ENCODE results near the gene FAM118A. TPM values are rescaled to one million over a fixed set of nuclear protein-coding genes. Genes with fewer than 3 reads are reported as not detected.

Gene FAM118A
- total RNA-seq, 2 experiments from 2014 or later: 73.9 to 74.7 TPM

DNA sequence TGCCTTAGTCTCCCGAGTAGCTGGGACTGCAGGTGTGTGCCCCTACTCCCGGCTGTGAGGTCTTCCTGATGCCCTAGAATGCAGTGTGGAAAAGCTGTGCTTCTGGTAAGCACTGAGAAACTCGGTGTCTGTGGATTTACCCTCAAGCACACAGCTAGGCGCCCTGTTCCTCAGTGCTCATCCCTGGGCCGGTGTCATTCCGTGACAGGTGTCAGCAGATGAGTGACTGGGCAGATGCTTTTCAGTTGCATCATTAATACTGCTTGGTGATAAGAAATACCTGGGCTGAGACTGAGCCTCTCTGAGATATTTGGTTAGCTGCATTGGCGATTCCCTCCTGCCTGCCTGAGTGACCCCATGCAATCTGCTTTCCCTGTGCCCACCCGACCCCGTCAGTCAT, 21.8 kb downstream of the FAM118A start:
- ChIA-PET POLR2A (no interaction called here), CTCF (no interaction called here)
- no peak overlapping the region for H3K4me3 Mint-ChIP-seq
- H3K27ac Mint-ChIP-seq: no peak overlapping the region
- DNase-seq: no peak
- H3K9me3 Mint-ChIP-seq: no peaks in the 10 kb centered on the region
- H3K27me3 Mint-ChIP-seq: no peaks in the 10 kb centered on the region
- H3K36me3 Mint-ChIP-seq (ENCODE audit: low read depth): peaks cover 51% of the 10 kb centered on the region
- peaks cover 10% of the 10 kb centered on the region for H3K4me1 Mint-ChIP-seq

DNA sequence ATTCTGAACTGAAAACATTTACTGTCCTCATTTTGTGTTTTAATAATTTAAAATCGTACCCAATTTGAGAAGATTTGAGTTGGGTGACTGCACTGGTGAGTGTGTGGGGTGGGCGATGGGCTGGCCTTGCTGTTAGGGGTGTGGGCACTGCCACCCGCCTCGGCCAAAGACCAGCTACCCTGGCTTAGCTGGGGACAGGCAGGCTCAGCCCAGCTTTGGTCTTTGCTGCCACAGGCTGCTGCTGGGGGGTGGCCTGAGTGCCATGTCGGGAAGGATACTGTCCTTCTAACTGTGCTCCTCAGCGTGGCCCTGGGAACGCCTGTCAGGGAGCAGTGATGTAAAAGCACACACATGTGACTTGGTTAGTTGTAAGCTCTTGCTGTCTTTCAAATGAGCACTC, 22.3 kb downstream of the FAM118A start:
- no peak for DNase-seq
- Mint-ChIP-seq H3K27ac (no peak overlapping the region), H3K27me3 (no peaks in the 10 kb centered on the region), H3K9me3 (no peaks in the 10 kb centered on the region), H3K4me3 (no peak overlapping the region), H3K36me3 (ENCODE audit: low read depth) (peaks cover 55% of the 10 kb centered on the region), H3K4me1 (peaks cover 10% of the 10 kb centered on the region)
- ChIA-PET POLR2A (no interaction called here), CTCF (no interaction called here)

DNA sequence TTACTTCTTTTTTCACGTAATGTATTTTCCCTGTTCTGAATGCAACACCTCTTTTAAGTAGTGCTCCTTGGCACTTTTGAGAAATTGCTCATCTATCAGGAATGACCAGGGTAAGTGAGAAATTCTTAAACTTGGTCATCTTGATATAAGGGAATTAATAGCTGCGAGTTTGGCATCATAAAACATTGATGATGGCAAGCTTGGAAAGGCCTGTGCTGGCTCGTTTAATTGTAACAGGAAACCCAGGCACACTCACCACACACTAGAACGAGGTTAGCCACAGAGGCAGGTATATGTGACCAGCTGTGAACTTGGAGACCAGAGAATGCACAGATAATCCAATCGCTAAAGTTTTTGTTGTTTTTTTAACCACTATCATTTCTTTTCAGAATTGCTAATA, 24.3 kb downstream of the FAM118A start:
- no peak overlapping the region for H3K27ac Mint-ChIP-seq
- DNase-seq: peak; percentile 48

DNA sequence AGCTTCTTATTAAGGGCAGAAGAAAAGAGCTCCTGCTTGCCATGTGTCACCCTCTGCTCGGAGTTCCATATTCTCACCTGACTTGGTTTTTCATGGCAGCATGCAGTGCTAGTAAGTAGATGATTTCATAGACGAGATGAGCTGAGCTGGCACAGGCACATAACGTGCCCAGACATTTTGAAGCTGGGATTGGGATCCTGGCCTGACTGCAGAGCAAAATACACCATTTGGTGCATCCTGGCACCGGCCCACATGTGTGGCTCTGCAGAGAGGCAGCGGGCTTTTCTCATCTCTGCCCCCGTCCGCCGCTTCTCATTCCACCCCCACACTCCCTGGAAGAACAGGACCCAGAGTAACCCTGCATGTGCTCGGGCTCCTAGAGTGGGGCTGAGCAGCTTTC, 24.8 kb downstream of the FAM118A start:
- no peaks in the 10 kb centered on the region for H3K9me3 Mint-ChIP-seq
- H3K27ac Mint-ChIP-seq: no peak overlapping the region
- ChIA-PET POLR2A (interaction anchor here (0.7 to 1.8 kb wide), 5 partner anchors 7 to 62 kb away, joined by 3 to 13 read pairs (median 3); no protein-coding TSS in a partner anchor), CTCF (no interaction called here)
- peaks cover 57% of the 10 kb centered on the region for H3K36me3 Mint-ChIP-seq (ENCODE audit: low read depth)
- no peaks in the 10 kb centered on the region for H3K27me3 Mint-ChIP-seq
- H3K4me3 Mint-ChIP-seq: no peak overlapping the region
- no peak for DNase-seq
- peaks cover 10% of the 10 kb centered on the region for H3K4me1 Mint-ChIP-seq

More for the DNA sequence above, 24.3 kb downstream of the FAM118A start:
- Mint-ChIP-seq H3K4me1 (peaks cover 10% of the 10 kb centered on the region), H3K9me3 (no peaks in the 10 kb centered on the region), H3K27me3 (no peaks in the 10 kb centered on the region), H3K36me3 (ENCODE audit: low read depth) (peaks cover 59% of the 10 kb centered on the region), H3K4me3 (no peak overlapping the region)
- ChIA-PET CTCF (interaction anchor here (0.6 kb wide), 1 partner anchor 144 kb away, joined by 3 read pairs; no protein-coding TSS in a partner anchor), POLR2A (interaction anchor here (0.7 to 1.8 kb wide), 5 partner anchors 8 to 62 kb away, joined by 3 to 13 read pairs (median 3); no protein-coding TSS in a partner anchor)

DNA sequence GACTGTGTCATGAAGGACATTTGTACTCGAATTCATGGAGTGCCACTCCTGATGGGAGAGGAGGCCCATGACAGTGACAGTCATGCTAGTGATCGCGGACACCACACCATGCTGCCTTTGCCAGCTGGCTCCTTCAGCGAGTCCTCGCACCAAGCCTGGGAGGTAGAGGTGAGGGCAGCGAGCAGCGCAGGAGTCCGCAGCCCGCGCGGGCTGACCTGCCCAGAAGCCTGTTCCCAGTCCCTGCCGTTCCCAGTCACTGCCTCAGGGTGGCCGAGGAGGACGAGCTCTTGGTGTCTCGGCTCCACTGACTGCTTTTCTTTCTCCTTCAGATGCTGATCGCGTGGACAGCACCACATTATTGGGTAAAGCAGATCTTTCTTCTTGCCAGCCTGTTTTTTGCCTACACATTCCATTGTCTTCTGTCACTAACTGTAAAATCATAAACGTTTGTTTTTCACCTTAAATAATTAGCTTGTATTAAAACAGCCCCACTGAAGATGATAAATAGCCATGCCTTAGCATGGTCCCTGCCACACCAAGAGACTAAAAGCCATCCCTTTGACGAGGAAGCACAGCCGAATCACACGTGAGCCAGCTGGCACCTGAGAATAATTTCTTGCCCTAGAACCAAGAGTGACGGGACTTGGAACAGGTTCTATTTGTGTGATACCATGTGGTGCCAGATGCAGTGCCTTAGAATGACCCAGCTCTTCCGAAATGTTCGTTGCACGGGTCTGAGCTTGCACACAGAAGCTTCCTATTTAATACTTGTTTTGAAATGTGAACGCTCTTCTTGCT, 25.5 kb downstream of the FAM118A start:
- ChIA-PET CTCF (no interaction called here), POLR2A (interaction anchor here (0.6 to 1.8 kb wide), 4 partner anchors 17 to 274 kb away, joined by 3 to 13 read pairs (median 4); no protein-coding TSS in a partner anchor)
- no peak for DNase-seq
- no peak overlapping the region for H3K4me3 Mint-ChIP-seq
- H3K27ac Mint-ChIP-seq: no peak overlapping the region
- H3K36me3 Mint-ChIP-seq (ENCODE audit: low read depth): peaks cover 62% of the 10 kb centered on the region
- no peaks in the 10 kb centered on the region for H3K27me3 Mint-ChIP-seq
- no peaks in the 10 kb centered on the region for H3K9me3 Mint-ChIP-seq
- H3K4me1 Mint-ChIP-seq: peaks cover 10% of the 10 kb centered on the region

DNA sequence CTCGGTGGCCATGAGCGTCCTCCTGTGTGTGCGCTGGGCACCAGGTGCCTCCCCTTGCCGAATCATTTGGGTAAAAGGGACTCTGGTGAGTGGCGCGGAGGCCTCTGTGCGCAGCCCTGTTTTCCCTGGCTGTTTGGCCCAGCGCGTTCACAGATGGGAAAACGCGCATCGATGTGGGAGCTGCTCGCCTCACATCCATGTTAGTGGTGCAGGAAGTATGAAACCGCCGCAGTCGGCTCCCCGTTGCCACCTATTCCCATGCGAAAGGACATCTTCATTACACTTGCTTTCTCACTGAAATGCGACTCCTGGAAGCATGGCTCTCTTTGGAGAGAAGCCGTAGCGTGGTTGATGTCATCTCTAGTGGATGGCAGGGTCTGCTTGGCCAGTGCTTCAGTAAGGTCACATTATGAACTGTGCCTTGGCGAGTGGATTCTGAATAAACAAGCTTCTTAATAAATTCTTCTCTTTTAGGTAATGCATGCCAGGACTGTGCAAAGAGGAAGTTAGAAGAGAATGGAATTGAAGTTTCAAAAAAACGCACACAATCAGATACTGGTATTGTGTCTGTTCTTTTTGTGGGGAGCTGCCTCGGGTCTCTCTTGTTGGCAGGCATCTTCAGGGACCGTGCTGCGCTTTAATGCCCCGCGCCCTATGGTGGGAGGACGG, 26.3 kb downstream of the FAM118A start:
- DNase-seq: no peak
- POLR2A ChIA-PET: interaction anchor here (1.1 kb wide), 1 partner anchor 18 kb away, joined by 4 read pairs; no protein-coding TSS in a partner anchor
- H3K9me3 Mint-ChIP-seq: no peaks in the 10 kb centered on the region
- no peak overlapping the region for H3K4me3 Mint-ChIP-seq
- no peaks in the 10 kb centered on the region for H3K27me3 Mint-ChIP-seq
- peaks cover 13% of the 10 kb centered on the region for H3K4me1 Mint-ChIP-seq
- CTCF ChIA-PET: no interaction called here
- peaks cover 61% of the 10 kb centered on the region for H3K36me3 Mint-ChIP-seq (ENCODE audit: low read depth)
- H3K27ac Mint-ChIP-seq: no peak overlapping the region

DNA sequence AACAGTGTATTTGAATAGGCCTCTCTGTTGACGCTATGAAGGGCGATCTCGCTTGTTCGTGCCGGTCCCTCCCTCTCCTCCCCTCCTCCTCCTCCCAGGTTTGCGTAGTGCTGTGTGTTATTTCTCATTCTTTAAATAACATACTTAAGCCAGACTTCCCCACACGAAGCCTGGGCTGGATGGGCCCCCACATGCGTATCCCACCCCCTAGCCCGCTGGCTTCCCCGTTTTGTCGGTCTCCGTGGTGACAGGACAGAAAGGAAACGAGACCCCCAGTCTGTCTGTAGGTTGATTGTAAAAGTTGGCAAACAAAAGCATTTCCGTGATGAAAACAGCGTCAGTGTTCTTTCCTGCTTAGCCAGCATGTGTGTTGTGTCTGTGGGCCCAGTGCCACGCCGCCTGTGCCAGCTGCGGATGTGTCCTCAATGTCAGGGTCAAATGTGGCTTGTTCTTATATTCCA, 27.3 kb downstream of the FAM118A start:
- H3K27me3 Mint-ChIP-seq: no peaks in the 10 kb centered on the region
- H3K9me3 Mint-ChIP-seq: no peaks in the 10 kb centered on the region
- ChIA-PET POLR2A (no interaction called here), CTCF (no interaction called here)
- H3K36me3 Mint-ChIP-seq (ENCODE audit: low read depth): peaks cover 64% of the 10 kb centered on the region
- H3K27ac Mint-ChIP-seq: no peak overlapping the region
- H3K4me1 Mint-ChIP-seq: peaks cover 21% of the 10 kb centered on the region
- H3K4me3 Mint-ChIP-seq: no peak overlapping the region
- no peak for DNase-seq

DNA sequence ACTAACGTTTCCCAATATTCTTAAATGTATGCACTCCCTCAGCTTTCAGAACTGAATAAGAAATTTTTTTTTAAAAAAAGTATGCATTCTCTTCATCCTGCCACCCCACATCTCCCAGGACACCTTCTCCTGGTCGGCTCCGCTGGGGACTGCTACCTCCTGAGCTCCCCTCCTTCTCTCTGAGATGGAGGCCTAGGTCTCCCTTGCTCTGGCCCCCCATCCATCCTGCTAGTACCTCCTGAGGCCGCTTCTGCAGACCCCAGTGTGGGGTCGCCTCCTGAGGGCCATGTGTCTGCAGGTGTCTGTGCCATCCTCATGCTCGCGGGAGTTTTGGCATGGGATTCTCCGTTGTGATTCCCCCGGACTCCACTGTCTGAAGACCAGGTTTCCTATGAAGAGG, 27.8 kb downstream of the FAM118A start:
- Mint-ChIP-seq H3K4me3 (no peak overlapping the region), H3K4me1 (peaks cover 21% of the 10 kb centered on the region), H3K27ac (no peak overlapping the region), H3K9me3 (no peaks in the 10 kb centered on the region), H3K36me3 (ENCODE audit: low read depth) (peaks cover 60% of the 10 kb centered on the region), H3K27me3 (no peaks in the 10 kb centered on the region)
- ChIA-PET POLR2A (no interaction called here), CTCF (no interaction called here)
- no peak for DNase-seq

DNA sequence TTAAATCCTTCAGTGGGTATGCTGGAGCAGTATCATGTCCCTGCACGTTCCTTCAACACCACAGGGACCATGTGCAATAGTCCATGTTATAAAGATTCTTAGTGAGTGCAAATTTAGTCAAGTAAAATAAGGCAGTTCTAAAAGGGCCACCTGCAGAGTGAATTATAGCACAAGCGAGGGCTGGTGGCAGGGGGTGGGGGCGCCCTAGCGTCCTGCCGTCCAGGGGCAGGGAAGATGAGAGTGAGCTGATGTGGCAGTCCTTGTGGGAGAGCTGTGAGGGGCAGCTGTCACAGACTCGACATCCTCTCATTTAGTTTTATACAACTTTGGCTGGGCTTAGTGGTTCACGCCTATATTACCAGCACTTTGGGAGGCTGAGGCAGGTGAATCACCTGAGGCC, 29.1 kb downstream of the FAM118A start:
- CTCF ChIA-PET: no interaction called here
- no peaks in the 10 kb centered on the region for H3K27me3 Mint-ChIP-seq
- peaks cover 21% of the 10 kb centered on the region for H3K4me1 Mint-ChIP-seq
- H3K4me3 Mint-ChIP-seq: no peak overlapping the region
- POLR2A ChIA-PET: no interaction called here
- H3K9me3 Mint-ChIP-seq: no peaks in the 10 kb centered on the region
- H3K27ac Mint-ChIP-seq: no peak overlapping the region
- peaks cover 62% of the 10 kb centered on the region for H3K36me3 Mint-ChIP-seq (ENCODE audit: low read depth)
- no peak for DNase-seq

DNA sequence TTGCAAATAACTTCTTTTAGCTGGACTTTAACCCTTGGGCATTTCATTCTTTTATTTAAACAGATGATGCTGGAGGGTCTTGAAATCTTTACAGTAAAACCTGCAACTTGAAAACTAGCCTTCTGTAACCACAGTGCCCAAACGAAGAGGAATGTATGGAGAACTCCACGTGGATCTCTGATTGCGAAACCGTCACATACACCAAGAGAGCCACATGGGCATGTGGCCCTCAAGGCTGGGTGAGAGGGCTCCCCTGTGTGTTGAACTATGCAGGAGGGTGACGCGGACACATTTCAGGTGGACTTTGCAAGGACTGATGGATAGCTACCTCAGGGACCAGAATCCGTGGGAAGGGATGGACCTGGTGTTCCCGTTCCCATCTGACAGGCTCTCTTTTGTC, 30.6 kb downstream of the FAM118A start:
- Mint-ChIP-seq H3K9me3 (no peaks in the 10 kb centered on the region), H3K4me1 (peaks cover 11% of the 10 kb centered on the region), H3K4me3 (no peak overlapping the region), H3K27ac (no peak overlapping the region), H3K36me3 (ENCODE audit: low read depth) (peaks cover 54% of the 10 kb centered on the region), H3K27me3 (no peaks in the 10 kb centered on the region)
- ChIA-PET CTCF (no interaction called here), POLR2A (interaction anchor here (0.9 kb wide), 1 partner anchor 17 kb away, joined by 3 read pairs; no protein-coding TSS in a partner anchor)
- DNase-seq: no peak

DNA sequence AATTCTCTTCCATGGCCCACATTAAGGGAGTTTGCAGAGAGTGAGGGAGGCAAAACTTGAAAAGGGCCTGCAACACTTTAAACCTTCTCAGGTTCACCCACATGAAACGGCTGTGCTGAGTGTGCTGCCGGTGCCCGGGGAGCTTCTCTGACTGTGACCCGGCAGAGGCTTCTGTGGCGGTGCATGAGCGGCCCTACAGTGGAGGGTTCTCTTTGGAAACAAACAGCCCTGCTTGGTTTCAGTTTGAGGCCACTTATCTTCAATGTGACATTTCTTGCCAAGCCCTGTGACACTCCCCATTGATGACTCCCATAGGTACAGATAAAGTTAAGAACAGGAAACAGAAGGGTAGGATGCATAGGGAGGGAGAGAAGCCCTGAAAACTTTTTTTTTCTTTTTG, 31.8 kb downstream of the FAM118A start:
- DNase-seq: peak; percentile 28
- Mint-ChIP-seq H3K36me3 (ENCODE audit: low read depth) (peaks cover 53% of the 10 kb centered on the region), H3K4me1 (peaks cover 11% of the 10 kb centered on the region), H3K27ac (peak overlapping the region; percentile 68), H3K4me3 (no peak overlapping the region), H3K9me3 (no peaks in the 10 kb centered on the region), H3K27me3 (no peaks in the 10 kb centered on the region)
- ChIA-PET CTCF (no interaction called here), POLR2A (interaction anchor here (1.2 kb wide), 1 partner anchor 8 kb away, joined by 3 read pairs; no protein-coding TSS in a partner anchor)

DNA sequence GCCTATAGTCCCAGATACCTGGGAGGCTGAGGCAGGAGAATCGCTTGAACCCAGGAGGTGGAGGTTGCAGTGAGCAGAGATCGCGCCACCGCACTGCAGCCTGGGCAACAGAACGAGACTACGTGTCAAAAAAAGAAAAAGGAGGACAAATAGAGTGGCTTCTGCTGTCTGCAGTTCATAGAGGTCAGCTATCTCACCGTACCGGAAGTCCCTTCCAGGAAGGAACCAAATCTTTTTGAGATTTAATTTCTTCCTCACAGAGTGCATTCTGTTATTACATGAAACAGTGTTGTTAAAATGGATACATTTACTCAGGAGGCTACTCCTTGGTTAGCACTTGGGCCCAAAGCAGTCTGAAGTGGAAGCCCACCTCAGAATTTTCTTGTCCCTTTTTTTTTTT, 33.4 kb downstream of the FAM118A start:
- H3K4me1 Mint-ChIP-seq: peaks cover 11% of the 10 kb centered on the region
- no peaks in the 10 kb centered on the region for H3K27me3 Mint-ChIP-seq
- no peak for DNase-seq
- ChIA-PET POLR2A (no interaction called here), CTCF (no interaction called here)
- peaks cover 41% of the 10 kb centered on the region for H3K36me3 Mint-ChIP-seq (ENCODE audit: low read depth)
- no peak overlapping the region for H3K4me3 Mint-ChIP-seq
- H3K27ac Mint-ChIP-seq: no peak overlapping the region
- H3K9me3 Mint-ChIP-seq: no peaks in the 10 kb centered on the region

DNA sequence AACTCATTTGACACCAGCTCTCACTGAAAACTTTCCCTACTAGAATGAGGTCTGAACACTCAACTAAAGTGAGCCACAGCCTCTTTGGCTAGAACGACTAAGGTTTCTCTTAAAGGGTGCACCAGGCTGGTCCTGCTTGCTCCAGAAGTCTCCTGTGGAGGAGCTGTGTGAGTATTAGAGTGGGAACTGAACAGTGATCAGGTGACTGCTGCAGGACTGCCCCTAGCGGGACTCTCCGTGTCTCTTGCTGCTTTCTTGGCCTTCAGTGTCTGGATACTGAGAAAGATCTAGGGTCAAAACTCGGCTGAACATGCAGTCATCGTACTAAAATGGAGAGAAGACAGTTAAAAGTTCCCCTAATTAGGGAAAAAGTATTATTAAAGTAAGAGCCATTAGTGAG, 34.6 kb downstream of the FAM118A start:
- ChIA-PET POLR2A (interaction anchor here (0.8 kb wide), 1 partner anchor 46 kb away, joined by 3 read pairs; no protein-coding TSS in a partner anchor), CTCF (no interaction called here)
- Mint-ChIP-seq H3K4me3 (no peak overlapping the region), H3K36me3 (ENCODE audit: low read depth) (peaks cover 40% of the 10 kb centered on the region), H3K27me3 (no peaks in the 10 kb centered on the region), H3K9me3 (no peaks in the 10 kb centered on the region), H3K4me1 (peaks cover 11% of the 10 kb centered on the region), H3K27ac (no peak overlapping the region)
- DNase-seq: no peak
